ENCODE data around the gene NEUROD4.

DNA sequence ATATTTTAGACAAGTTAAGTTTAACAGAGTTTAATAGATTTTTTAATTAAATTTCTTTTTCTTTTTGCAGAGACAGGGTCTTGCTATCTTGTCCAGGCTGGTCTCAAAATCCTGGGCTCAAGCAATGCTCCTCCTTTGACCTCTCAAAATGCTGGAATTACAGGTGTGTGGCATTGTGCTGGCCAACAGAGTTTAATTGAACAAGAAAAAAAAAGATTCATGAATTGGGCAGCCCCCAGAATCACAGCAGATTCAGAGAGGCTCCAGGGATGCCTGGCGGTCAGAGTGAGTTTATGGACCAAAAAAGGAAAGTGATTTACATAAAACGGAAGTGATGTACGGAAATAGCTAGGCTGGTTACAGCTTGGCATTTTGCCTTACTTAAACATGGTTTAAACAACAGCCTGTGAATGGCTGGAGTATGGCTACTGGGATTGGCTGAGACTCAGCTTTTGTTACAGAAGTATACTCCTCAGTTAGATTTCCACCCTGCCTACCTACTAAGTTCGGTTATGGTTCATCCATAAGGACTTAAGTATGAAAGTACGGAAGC is 20.7 kb upstream of the NEUROD4 start:
- TF ChIP-seq POLR2A (IDR thresholded peaks at IDR 0.05; ENCODE audit: low read depth, low read length): no peak
- no peak for TF ChIP-seq POLR2AphosphoS5 (IDR thresholded peaks at IDR 0.05; ENCODE audit: low read depth, low read length)
- no peak for TF ChIP-seq PAX5 (IDR thresholded peaks at IDR 0.05; ENCODE audit: insufficient read depth, low read length, severe bottlenecking)
- no peak for TF ChIP-seq SPI1 (IDR thresholded peaks at IDR 0.05; ENCODE audit: low read depth, low read length)
- no peak for TF ChIP-seq TAF1 (IDR thresholded peaks at IDR 0.05; ENCODE audit: low read depth, low read length)
- TF ChIP-seq POU2F2 (IDR thresholded peaks at IDR 0.05; ENCODE audit: low read depth, low read length): no peak
